GOT3 (cell line): ENCODE data around the gene RNMT.
"Not testable (repeated sequence)": the region's sequence is repeated elsewhere in the genome, so short reads cannot be mapped to it uniquely, and the experiment has no call there.

Experiments used
- DNase-seq: peaks from one replicate; lab custom pipeline; 2025; ENCODE audit warnings: mixed read lengths; lab: John Stamatoyannopoulos, UW

RNMT gene

DNA sequence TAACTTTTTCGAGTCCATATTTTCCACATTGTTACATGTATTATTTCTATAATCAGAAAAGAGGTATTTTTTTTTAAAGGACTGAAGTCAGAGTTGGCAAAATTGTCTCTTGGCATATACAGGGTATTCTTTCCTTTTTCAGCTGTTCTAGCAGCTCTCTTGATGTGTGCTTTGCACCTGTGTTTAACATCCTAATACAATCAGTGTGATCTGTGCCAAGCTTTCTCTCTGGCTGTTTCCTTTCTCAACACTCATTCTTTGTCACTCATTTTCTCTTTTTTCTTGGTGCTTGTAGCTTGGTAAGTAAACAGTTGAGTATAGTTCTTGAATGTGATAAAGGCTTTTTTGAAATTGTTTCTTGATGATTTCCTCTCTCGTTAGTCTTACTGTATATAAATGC, 9.2 kb downstream of the RNMT start:
- no peak for DNase-seq

DNA sequence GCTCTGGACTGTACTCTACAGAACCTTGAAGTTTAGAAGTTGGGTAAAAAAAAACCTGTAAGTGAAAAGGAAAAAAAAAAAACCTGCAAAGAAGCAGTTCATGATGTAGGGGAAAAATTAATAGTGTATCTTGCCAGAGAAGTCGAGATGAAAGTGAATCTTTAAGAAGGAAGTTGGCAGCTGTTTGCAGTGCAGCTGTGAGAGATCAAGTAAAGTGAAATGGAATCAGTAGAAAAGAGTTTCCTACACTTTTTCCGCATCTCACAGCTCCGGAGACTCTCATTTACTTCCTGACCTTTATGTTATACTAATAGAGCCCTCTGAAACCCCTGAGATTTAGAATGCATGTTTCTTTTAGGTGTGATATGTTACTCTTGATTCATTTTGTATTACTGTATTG, 19.2 kb downstream of the RNMT start:
- no peak for DNase-seq

DNA sequence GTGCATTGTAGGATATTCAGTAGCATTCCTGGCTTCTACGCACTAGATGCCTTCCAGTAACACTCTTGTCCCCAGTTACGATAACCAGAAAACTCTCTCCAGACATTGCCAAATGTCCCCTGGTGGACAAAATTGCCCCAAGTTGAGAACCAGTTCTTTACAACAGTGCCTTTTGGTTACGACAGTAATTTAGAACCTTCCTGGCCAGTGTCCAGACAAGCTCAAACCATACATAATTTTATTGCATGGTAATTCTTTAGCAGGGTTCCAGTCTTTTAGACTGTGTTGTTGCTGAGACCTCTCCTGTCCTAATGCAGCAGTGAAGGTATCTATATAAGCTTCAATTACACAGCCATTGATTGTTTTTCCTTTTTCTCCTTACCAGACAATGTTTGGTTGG, 20.2 kb downstream of the RNMT start:
- DNase-seq = no peak

DNA sequence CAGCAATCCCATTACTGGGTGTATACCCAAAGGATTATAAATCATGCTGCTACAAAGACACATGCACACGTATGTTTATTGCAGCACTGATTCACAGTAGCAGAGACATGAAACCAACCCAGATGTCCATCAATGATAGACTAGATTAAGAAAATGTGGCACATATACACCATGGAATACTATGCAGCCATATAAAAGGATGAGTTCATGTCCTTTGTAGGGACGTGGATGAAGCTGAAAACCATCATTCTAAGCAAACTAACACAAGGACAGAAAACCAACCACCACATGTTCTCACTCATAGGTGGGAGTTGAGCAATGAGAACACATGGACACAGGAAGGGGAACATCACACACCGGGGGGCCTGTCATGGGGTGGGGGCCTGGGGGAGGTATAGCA, 25.1 kb downstream of the RNMT start:
- DNase-seq = not testable (repeated sequence)

DNA sequence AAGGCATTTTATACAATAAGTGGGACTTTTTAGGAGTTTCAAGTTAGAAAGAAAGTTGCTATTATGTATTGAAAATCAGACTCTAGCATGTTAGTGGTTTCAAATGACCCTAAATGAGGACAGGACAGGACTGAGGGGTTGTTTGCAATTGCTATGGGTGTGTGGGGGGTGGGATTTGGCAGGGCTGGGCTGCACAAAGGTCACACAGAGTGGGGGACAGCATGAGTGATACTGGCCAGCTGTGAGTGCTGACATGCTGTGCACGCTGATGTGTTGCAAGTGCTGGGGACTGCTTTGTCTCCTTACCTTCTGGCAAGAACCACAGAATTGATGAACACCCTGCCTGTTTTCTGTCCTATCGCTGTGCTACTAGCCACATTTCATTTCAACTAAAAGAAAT, 29.8 kb downstream of the RNMT start:
- no peak for DNase-seq

DNA sequence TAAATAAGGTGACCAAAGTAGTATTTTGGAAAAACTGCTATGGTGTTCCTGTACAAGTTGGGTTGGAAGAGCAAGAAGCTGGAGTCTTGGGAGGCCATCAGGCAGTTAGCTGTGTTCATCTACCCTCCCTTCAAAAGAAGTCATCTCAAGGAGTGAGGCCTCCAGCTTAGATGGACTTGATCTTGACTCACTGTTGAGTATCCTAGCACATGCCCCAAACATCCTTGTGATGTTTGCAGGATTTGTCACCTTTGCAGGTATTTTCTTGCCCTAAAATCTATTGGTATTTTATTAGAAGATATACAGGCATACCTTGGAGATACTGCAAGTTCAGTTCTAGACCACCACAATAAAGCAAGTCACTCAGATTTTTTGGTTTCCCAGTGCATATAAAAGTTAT, 30.2 kb downstream of the RNMT start:
- no peak for DNase-seq

DNA sequence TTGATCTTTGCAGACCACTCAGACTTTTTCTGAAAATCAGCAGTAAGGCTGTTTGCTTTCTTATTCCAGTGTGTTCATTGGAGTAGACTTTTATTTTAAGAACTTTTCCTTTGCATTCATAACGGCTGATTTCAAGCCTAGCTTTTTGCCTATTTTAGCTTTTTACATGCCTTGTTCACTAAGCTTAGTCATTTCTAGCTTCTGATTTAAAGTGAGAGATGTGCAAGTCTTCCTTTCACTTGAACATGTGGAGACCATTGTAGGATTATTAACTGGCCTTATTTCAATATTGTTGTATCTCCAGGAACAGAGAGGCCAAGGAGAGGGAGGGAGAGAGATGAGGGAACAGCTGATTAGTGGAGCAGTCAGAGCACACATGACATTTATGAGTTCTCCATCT, 32.1 kb downstream of the RNMT start:
- DNase-seq = no peak

DNA sequence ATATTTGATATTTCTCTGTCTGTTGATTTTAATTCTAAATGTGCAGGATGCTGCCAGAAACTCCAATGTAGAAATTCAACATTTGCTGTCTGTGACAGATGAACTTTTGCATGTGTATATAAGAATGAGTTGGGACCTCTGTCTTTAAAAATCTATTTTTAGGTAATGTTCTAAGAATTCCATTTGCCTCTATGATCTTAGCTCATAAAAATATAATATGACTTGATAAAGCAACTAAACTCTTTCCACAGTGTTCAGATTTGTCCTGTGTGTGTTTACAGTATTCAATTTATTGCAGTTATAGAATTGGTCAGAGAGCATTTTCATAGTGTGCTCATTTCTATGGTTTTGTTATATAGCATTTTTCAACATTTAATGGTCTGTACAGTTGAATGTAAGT, 33.6 kb downstream of the RNMT start:
- no peak for DNase-seq

DNA sequence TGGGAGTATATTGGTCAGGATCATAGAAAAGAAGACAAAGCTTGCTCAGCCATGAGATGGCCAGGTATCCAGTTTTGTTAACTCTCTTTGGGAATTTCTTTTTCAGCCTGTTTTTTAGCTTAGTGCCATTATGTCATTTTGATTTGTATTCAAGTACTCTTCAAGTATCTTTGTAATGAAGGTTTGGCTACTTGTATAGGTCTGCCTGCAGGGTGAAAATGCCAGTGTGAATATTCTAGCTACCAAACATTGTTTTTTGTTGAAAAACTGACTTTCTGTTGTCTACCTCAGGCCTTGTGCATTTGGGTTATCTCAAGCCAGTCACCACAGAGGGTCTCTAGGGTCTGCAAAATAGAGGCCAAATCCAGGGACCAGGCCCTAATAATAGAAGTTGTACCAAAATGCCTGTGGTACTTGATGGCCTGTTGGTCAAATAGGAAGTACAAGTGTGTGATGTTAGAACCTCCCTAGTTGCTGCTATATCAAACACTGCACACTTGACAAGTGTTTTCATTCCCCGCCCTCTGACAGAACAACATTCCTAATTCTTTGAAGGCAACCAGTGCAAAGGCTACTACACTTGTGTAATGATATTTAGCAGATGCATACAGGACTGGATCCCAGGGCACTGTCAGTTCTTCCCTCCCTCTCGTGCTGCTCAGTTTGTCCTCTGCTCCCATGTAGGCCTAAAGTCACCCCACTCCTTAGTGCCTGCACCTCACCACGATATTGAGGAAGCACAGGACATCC, 36.4 kb downstream of the RNMT start:
- no peak for DNase-seq

DNA sequence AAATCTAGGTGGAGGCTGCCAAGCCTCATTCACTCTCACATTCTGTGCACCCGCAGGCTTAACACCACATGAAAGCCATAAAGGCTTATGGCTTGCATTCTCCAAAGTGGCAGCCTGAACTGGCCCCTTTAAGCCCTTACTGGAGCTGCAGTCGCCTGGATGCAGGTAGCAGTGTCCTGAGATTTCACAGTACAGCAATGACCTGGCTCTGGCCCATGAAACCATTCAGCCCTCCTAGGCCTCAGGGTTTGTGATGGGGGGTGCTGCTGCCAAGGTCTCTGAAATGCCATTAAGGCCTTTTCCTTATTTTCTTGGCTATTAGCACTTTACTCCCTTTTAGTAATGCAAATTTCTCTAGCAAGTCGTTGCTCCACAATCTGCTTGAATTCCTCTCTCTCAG, 48.6 kb downstream of the RNMT start:
- no peak for DNase-seq

DNA sequence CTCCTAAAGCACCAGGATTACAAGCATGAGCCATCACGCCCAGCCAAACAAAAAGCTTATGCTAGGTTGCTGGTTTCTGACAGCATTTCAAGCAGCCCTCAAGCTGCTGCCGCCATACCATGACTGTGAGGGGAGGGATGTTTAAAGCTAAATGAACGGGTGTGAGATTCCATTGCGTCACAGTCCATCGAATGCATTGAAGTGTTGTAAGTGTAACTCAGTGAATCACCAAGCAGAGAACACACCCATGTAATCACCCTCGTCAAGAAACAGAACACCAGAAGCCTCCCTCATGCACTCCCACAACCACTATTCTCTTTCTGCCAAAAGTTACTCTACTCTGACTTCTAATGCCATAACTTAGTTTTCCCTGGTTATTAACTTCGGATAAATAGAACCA, 64.7 kb downstream of the RNMT start:
- DNase-seq = no peak

DNA sequence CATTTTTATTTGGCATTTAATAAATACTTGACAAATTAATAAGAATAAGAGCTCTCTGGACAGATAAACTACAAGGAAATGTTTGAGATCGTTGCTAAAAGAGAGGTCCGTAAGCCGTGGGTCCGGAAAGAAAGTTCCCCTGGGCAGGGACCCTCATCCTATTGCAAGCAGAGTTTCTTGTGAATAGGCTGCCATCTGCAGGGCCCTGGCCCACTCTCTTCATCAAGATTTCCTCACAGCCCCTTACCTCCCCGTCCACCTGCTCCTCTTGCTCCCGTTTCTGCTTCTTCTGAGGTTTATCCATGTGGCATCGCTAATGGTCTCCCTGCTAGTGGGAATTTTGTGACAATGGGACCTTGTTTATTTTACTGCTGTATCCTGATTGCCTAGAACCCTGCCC, 67.3 kb downstream of the RNMT start:
- no peak for DNase-seq

DNA sequence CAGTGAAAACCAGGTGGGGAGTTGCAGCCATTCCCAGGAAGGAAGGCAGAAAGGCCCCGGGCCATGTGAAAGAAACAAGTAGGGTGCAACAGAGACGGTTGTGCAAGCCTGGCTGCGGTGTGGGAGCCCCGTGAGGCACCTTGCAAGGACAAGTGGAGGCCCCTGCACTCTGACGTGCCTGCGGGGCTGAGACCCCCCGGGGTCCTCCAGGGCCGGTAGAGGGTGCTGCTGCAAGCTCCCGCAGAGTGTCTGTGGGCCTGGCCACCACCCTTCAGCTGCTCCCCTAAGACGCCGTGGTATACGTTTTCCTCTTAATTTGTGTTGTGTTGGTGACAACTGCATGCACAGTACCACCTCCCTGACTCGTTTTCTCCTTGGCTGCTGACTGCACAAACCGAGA, 70.0 kb downstream of the RNMT start:
- no peak for DNase-seq

DNA sequence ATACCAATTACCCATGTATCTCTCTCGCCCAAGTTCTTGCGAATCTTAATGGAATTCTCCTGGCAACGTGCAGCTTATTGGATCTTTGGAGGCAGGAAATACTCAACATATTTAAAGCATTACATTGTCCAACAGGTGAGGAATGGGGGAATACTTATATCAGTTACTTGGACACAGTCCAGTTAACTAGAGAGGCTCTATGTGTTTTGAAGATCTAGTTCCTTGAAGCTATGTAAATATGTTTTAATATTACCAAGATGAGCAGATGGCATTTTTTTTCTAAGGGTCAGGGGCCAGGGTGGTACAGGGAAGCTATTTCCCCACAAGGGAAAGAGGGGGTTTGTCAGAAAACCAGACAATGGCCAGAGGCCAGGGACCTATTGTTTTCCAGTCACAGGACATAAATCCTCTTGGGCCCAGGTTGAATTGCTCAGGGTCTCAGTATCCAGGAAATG, 70.7 kb downstream of the RNMT start:
- DNase-seq = no peak

DNA sequence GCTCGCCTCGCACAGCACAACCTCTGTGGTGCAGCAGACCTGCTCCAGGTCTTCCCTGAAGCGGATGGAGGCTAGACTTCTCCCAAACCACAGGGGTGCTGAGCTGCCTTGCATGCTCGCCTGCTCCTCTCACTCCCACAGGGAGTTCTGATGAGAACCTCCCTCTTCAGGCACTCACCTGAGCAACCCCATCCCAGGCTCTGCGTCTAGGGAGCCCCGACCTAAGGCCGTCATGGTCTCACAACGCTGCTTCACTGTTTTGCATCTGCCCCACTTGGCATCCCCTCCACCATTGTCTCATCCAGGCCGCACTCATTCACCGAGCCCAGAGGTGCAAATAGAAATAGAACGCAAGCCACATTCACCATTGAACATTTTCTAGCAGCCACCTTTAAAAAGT, 72.9 kb downstream of the RNMT start:
- DNase-seq = no peak

DNA sequence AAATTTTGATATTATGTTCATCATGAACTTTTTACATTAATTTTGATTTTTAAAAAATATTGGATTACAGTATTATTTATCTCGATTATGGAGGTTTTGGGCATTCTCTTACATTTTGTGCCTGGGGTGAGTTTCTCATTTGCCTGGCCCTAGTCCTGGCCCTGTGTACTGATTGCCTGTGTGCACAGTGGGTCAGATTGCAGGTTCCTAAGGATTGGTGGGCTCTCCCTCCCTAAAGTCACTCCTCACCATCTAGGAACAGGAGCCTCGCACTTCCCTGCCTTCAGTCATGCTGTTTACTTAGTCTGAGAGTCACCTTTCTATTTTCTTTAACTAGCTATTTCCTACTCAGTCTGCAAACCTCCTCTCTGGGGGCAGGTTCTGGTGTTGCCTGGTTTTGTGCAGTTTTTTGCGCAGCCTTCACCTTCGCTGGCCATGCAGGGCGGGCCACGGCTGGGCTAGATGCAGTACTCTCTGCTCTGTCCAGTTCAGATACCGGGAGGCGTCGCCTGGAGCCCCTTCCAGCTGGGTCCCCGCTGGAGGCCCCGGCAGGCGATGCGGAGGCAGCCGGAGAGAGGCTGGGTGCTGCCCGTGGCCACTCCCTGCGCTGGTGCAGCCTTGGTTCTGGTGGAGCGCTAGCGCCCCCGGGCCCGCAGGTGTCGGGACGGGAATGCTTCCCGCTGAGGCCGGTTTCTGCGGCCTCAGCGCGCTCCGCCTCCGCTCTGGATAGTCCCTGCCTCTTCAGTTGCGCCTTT, 74.2 kb downstream of the RNMT start:
- no peak for DNase-seq

DNA sequence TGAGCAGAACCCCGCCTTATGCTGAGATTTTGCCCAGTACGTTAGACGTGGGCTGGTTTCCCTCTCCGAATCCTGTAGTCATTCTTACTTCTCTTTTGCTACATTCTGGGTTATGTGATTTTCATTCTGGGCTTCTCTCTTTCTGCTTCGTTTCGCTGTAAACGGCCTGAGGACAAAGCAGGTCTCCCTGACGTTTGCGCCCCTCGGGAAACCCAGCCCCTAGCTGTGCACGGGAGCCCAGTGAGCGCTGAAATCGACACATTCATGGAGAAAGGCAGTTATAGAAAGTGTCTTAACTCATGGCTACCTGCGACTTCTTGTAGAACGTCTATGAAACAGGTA, 74.8 kb downstream of the RNMT start:
- DNase-seq = no peak

DNA sequence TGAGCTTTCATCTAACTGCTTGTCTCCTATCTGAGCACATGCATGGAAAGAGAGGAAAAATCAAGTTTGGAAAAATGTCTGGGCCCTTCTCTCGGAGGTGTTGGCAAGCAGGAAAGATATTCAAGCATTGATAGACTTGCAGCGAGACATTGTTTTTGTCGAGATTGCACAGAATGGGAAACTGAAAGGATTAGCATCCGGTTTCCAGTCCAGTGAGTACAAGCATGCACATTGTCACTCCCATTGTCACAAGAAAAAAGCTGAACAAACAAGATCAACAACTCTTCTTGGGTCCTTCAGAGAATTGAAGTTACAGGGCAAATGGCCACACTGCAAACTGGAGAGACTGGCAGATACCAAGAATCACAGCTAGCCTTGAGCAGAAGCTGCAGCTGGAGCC, 77.8 kb downstream of the RNMT start:
- DNase-seq = no peak

DNA sequence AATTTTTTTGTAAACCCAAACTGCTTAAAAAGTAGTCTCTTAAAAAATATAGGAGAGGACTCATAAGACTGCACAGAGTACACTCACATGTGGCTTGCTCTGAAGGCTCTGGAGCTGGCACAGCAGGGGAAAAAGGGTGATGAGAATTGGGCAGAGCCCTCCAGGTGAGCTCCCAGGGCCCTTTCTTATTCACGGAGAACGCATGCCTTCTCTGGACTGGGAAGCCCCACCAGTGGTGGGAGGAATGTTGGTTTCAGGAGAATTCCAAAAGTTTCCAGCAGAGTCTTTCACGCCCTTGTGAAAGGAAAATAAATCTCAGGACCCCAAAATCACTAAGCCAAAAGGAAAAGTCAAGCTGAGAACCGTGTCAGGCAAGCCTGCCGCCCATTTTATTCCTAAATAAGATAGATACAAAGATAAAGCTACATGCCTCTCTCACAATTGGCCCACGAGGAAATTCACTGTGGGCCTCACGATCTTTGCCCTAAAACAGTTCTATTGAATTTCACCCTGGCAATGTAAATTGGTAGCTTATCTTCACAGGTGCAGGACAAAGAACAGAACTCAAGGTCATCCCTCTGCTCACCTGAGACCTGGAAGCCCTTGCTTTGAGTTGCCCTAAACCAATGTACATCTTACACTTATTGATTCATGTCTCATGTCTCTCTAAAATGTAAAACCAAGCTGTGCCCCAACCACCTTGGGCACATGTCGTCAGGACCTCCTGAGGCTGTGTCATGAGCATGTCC, 82.0 kb downstream of the RNMT start:
- DNase-seq = no peak

DNA sequence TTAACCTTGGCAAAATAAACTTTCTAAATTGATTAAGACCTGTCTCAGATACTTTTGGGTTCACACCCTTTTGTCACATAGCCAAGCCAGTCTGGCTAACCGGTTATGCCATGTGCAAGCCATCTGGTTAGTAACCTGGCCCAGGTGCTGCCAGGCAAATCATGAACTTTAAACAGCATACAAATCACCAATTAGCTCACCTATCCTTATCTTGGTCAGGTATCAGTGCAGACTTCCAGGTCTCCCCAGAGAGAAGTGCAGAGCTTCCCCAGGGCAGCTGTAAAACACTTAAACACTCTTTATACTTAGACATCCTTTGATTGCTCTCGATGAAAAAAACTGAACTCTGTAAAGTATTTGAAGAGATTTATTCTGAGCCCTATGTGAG, 82.6 kb downstream of the RNMT start:
- no peak for DNase-seq

DNA sequence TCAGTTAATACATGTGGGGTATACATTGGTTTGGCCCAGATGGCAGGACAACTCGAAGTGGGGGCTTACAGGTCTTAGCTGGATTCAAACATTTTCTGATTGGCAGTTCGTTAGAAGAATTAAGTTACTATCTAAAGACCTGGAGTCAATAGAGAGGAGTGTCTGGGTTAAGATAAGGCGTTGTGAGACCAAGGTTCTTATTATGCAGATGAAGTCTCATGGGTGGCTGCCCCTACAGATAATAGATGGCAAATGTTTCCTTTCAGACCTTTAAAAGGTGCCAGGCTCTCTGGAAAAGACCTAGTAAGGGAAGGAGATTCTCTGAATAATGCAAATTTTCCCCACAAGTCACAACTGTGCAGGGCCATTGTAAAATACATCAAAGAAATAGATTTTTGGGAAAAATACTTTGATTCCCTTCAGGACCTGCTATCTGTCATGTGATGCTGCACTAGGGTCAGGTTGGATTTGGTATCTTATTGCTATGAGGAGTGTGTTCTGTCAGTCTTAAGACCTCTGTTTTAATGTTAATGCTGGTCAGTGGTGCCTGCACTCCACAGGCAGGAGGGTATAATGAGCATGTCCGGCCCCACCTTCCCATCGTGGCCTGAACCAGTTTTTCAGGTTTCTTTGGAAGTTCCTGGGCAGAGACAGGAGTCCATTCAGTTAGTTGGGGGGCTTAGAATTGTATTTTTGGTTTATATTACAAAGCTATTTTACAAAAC, 83.2 kb downstream of the RNMT start:
- no peak for DNase-seq

DNA sequence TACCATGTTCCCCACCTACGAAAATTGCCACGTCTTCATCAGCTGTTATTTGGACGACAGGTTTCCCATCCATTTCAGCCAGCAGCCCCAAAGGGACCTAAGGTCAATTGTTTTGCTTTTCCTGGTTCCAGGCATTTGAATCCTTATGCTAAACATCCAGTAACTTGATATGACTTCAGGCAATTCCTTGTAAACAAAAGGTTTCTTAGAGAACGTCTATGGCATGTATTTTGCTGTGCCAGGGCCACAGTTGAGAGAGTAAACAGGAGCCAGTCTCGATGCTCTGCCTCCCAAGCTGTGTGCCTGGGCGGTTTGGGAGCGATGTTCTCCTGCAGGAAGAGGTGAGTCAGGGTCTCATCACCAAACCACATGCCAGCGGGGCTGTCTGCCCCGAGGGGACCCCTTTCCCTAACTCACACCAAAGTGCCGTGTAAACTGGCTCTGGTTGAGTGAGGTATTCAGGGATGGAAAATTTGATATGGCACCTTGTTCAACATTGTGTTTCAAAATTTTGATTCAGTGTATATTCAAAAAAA, 84.5 kb downstream of the RNMT start:
- DNase-seq = no peak
